ENCODE results near the gene SMPDL3A. TPM values are rescaled to one million over a fixed set of nuclear protein-coding genes. Genes with fewer than 3 reads are reported as not detected.

SMPDL3A gene
- total and polyA plus RNA-seq, 2 experiments from 2014 or later: 115 to 126 TPM

DNA sequence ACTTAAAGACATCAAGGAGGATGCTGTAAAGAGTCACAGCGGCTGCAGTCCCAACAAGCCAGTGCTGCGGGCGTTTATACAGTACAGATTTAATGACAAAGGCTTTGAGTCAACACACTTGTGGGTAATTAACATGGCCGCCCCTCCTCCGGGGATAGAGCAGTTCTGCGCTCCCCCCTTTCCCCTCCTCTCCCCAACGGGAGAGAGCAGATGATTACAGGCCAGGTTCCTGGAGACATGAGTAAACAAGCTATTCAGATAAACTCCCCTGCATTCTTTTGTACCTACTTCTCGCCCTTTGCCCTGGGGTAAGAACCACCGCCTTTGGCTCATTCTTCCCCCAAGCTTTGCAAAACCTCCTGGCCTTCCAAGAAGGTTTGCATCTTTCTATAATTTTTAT lies 33.2 kb upstream of the SMPDL3A start:
- Histone ChIP-seq H3K79me2 (no peaks in the 10 kb centered on the region), H3K9me2 (replicated peaks; ENCODE audit: insufficient read depth) (no peaks in the 10 kb centered on the region), H3K27me3 (no peaks in the 10 kb centered on the region), H3K4me2 (no peak overlapping the region), H3K4me1 (ENCODE audit: insufficient read depth) (no peaks in the 10 kb centered on the region), H4K20me1 (ENCODE audit: insufficient read depth, poor library complexity, severe bottlenecking) (no peaks in the 10 kb centered on the region), H3K27ac (no peak overlapping the region), H3K36me3 (replicated peaks; ENCODE audit: insufficient read depth, low read depth) (no peaks in the 10 kb centered on the region), H2AFZ (no peak overlapping the region), H3K9me3 (ENCODE audit: low read depth) (no peaks in the 10 kb centered on the region), H3K4me3 (no peak overlapping the region)
- TF ChIP-seq, protein P1, sequence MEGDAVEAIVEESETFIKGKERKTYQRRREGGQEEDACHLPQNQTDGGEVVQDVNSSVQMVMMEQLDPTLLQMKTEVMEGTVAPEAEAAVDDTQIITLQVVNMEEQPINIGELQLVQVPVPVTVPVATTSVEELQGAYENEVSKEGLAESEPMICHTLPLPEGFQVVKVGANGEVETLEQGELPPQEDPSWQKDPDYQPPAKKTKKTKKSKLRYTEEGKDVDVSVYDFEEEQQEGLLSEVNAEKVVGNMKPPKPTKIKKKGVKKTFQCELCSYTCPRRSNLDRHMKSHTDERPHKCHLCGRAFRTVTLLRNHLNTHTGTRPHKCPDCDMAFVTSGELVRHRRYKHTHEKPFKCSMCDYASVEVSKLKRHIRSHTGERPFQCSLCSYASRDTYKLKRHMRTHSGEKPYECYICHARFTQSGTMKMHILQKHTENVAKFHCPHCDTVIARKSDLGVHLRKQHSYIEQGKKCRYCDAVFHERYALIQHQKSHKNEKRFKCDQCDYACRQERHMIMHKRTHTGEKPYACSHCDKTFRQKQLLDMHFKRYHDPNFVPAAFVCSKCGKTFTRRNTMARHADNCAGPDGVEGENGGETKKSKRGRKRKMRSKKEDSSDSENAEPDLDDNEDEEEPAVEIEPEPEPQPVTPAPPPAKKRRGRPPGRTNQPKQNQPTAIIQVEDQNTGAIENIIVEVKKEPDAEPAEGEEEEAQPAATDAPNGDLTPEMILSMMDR (IDR thresholded peaks at IDR 0.05; ENCODE audit: poor library complexity): no peak
- no peak for TF ChIP-seq EZH2phosphoT487 (IDR thresholded peaks at IDR 0.05; ENCODE audit: low read depth, severe bottlenecking, unreplicated experiment)
- no peak for TF ChIP-seq EZH2 (IDR thresholded peaks at IDR 0.05; ENCODE audit: borderline replicate concordance)
- DNase-seq (ENCODE audit: low spot score): no peak
- WGBS (ENCODE audit: low lambda C conversion rate, missing lambda C conversion rate): 71% methylated on average over 9 of the region's 9 CpGs

DNA sequence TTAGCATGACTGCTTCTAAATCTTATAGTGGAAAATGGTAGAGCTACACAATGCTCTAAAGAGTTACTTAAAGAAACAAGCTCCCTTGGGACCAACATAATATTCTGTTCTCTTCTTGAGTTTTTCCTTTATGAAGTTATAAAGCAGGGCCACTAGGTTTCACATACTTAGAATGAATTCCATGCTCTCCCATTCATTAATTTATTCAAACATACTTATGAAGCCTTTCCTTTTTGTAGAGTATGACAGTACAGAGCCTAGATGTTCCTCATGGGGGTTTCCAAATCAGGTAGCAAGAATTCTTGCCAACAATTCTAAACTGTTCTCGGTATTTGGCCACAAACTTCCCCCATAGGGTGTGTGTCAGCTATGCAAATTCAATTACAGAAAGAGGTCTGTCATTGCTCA lies 30.1 kb upstream of the SMPDL3A start:
- 68% methylated on average over 1 of the region's 1 CpG for WGBS (ENCODE audit: low lambda C conversion rate, missing lambda C conversion rate)
- no peak for DNase-seq (ENCODE audit: low spot score)
- Histone ChIP-seq H4K20me1 (ENCODE audit: insufficient read depth, poor library complexity, severe bottlenecking) (no peaks in the 10 kb centered on the region), H3K4me1 (ENCODE audit: insufficient read depth) (no peaks in the 10 kb centered on the region), H3K9me3 (ENCODE audit: low read depth) (no peaks in the 10 kb centered on the region), H3K79me2 (no peaks in the 10 kb centered on the region), H3K27ac (no peak overlapping the region), H3K4me3 (no peak overlapping the region), H3K4me2 (no peak overlapping the region), H3K27me3 (no peaks in the 10 kb centered on the region), H3K9me2 (replicated peaks; ENCODE audit: insufficient read depth) (no peaks in the 10 kb centered on the region), H3K36me3 (replicated peaks; ENCODE audit: insufficient read depth, low read depth) (no peaks in the 10 kb centered on the region), H2AFZ (no peak overlapping the region)
- TF ChIP-seq EZH2 (IDR thresholded peaks at IDR 0.05; ENCODE audit: borderline replicate concordance) (no peak), EZH2phosphoT487 (IDR thresholded peaks at IDR 0.05; ENCODE audit: low read depth, severe bottlenecking, unreplicated experiment) (no peak)
- TF ChIP-seq, protein P1 (IDR thresholded peaks at IDR 0.05; ENCODE audit: poor library complexity): no peak

DNA sequence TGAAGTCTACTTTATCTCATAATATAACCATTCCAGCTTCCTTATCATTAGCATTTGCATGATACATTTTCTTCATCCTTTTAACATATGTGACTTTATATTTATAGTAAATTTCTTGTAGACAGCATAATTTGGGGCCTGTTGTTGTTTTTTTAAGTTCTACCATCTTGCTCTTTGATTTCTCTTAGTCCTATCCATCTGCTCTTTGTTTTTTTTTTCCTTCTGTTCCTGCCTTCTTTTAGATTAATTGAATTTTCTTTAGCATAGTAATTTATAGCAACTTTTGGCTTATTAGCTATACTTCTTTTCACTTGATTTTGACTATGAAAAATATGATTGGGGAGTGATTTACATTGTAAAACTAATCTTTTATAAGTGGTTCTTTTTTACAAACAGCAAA lies 28.7 kb upstream of the SMPDL3A start:
- no peak overlapping the region for H3K4me3 ChIP-seq
- no peaks in the 10 kb centered on the region for H3K4me1 ChIP-seq (ENCODE audit: insufficient read depth)
- no peak for DNase-seq (ENCODE audit: low spot score)
- H3K79me2 ChIP-seq: no peaks in the 10 kb centered on the region
- no peak for TF ChIP-seq EZH2 (IDR thresholded peaks at IDR 0.05; ENCODE audit: borderline replicate concordance)
- TF ChIP-seq, protein P1 (IDR thresholded peaks at IDR 0.05; ENCODE audit: poor library complexity): no peak
- no peak for TF ChIP-seq EZH2phosphoT487 (IDR thresholded peaks at IDR 0.05; ENCODE audit: low read depth, severe bottlenecking, unreplicated experiment)
- no peaks in the 10 kb centered on the region for H3K9me2 ChIP-seq (replicated peaks; ENCODE audit: insufficient read depth)
- no peaks in the 10 kb centered on the region for H3K36me3 ChIP-seq (replicated peaks; ENCODE audit: insufficient read depth, low read depth)
- H3K27me3 ChIP-seq: no peaks in the 10 kb centered on the region
- no peaks in the 10 kb centered on the region for H3K9me3 ChIP-seq (ENCODE audit: low read depth)
- no peaks in the 10 kb centered on the region for H4K20me1 ChIP-seq (ENCODE audit: insufficient read depth, poor library complexity, severe bottlenecking)
- no peak overlapping the region for H3K4me2 ChIP-seq
- H2AFZ ChIP-seq: no peak overlapping the region
- H3K27ac ChIP-seq: no peak overlapping the region

DNA sequence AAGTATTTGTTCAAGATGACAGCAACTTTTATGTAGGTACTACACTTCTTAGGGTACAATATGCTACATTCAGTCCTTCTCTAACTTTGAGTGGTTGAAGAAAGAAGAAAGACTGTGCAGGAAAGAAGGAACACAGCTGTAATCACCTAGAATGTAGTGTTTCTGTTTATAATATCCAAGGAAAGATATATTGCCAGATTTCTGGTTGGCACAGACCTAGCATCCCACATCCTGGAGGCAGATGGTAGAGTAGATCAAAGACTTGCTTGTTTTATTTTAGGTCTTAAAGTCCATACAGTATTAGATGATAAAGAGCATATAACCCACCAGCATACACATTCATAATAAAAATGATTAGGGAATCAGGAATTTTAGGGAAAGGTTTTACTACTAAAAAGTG lies 22.8 kb upstream of the SMPDL3A start:
- no peak overlapping the region for H2AFZ ChIP-seq
- no peak overlapping the region for H3K27ac ChIP-seq
- no peaks in the 10 kb centered on the region for H3K27me3 ChIP-seq
- no peaks in the 10 kb centered on the region for H3K9me2 ChIP-seq (replicated peaks; ENCODE audit: insufficient read depth)
- no peaks in the 10 kb centered on the region for H3K79me2 ChIP-seq
- H3K4me1 ChIP-seq (ENCODE audit: insufficient read depth): peaks cover 9% of the 10 kb centered on the region
- no peaks in the 10 kb centered on the region for H3K9me3 ChIP-seq (ENCODE audit: low read depth)
- DNase-seq (ENCODE audit: low spot score): no peak
- no peaks in the 10 kb centered on the region for H3K36me3 ChIP-seq (replicated peaks; ENCODE audit: insufficient read depth, low read depth)
- no peaks in the 10 kb centered on the region for H4K20me1 ChIP-seq (ENCODE audit: insufficient read depth, poor library complexity, severe bottlenecking)
- H3K4me2 ChIP-seq: no peak overlapping the region
- no peak for TF ChIP-seq EZH2phosphoT487 (IDR thresholded peaks at IDR 0.05; ENCODE audit: low read depth, severe bottlenecking, unreplicated experiment)
- TF ChIP-seq, protein P1 (IDR thresholded peaks at IDR 0.05; ENCODE audit: poor library complexity): no peak
- no peak for TF ChIP-seq EZH2 (IDR thresholded peaks at IDR 0.05; ENCODE audit: borderline replicate concordance)
- no peak overlapping the region for H3K4me3 ChIP-seq
